ENCODE results near the gene BMAL1. TPM values are rescaled to one million over a fixed set of nuclear protein-coding genes. Genes with fewer than 3 reads are reported as not detected.

The BMAL1 gene
- total RNA-seq, 1 experiment from 2014 or later: 9.3 TPM

- no peaks in the 10 kb centered on the region for H3K36me3 ChIP-seq
- no peak overlapping the region for H3K4me3 ChIP-seq
- no peaks in the 10 kb centered on the region for H3K9me3 ChIP-seq
- DNase-seq: peak; percentile 76
- no peaks in the 10 kb centered on the region for H3K27me3 ChIP-seq
These were observed 61.9 kb downstream of the BMAL1 start for GRCh38 chr11:13339195-13340153.

- Histone ChIP-seq H3K9me3 (no peaks in the 10 kb centered on the region), H3K4me3 (no peak overlapping the region), H3K36me3 (no peaks in the 10 kb centered on the region), H3K27me3 (no peaks in the 10 kb centered on the region)
- DNase-seq: no peak
These were observed 63.4 kb downstream of the BMAL1 start for GRCh38 chr11:13341026-13341425.

GRCh38 chr11:13343067-13343466 lies 65.5 kb downstream of the BMAL1 start:
- H3K27me3 ChIP-seq: no peaks in the 10 kb centered on the region
- H3K9me3 ChIP-seq: no peaks in the 10 kb centered on the region
- DNase-seq: no peak
- no peaks in the 10 kb centered on the region for H3K36me3 ChIP-seq
- no peak overlapping the region for H3K4me3 ChIP-seq

GRCh38 chr11:13343931-13344717 lies 66.5 kb downstream of the BMAL1 start:
- no peak overlapping the region for H3K4me3 ChIP-seq
- peak; percentile 31 for DNase-seq
- H3K9me3 ChIP-seq: no peaks in the 10 kb centered on the region
- H3K36me3 ChIP-seq: no peaks in the 10 kb centered on the region
- no peaks in the 10 kb centered on the region for H3K27me3 ChIP-seq

GRCh38 chr11:13344818-13345217 lies 67.2 kb downstream of the BMAL1 start:
- Histone ChIP-seq H3K27me3 (no peaks in the 10 kb centered on the region), H3K4me3 (no peak overlapping the region), H3K9me3 (no peaks in the 10 kb centered on the region), H3K36me3 (no peaks in the 10 kb centered on the region)
- DNase-seq: no peak

GRCh38 chr11:13346470-13346869 lies 68.9 kb downstream of the BMAL1 start:
- H3K27me3 ChIP-seq: no peaks in the 10 kb centered on the region

GRCh38 chr11:13347901-13348300 lies 70.3 kb downstream of the BMAL1 start:
- no peak for DNase-seq
- Histone ChIP-seq H3K36me3 (no peaks in the 10 kb centered on the region), H3K4me3 (no peak overlapping the region), H3K27me3 (no peaks in the 10 kb centered on the region), H3K9me3 (no peaks in the 10 kb centered on the region)

More at GRCh38 chr11:13346470-13346869, 68.9 kb downstream of the BMAL1 start:
- no peak overlapping the region for H3K4me3 ChIP-seq
- no peak for DNase-seq
- no peaks in the 10 kb centered on the region for H3K9me3 ChIP-seq
- H3K36me3 ChIP-seq: no peaks in the 10 kb centered on the region

GRCh38 chr11:13348305-13348704 lies 70.7 kb downstream of the BMAL1 start:
- no peak for DNase-seq
- Histone ChIP-seq H3K27me3 (no peaks in the 10 kb centered on the region), H3K36me3 (no peaks in the 10 kb centered on the region), H3K9me3 (no peaks in the 10 kb centered on the region), H3K4me3 (no peak overlapping the region)

GRCh38 chr11:13349046-13349445 lies 71.5 kb downstream of the BMAL1 start:
- Histone ChIP-seq H3K36me3 (no peaks in the 10 kb centered on the region), H3K27me3 (no peaks in the 10 kb centered on the region), H3K4me3 (no peak overlapping the region), H3K9me3 (no peaks in the 10 kb centered on the region)
- DNase-seq: no peak

- H3K27me3 ChIP-seq: no peaks in the 10 kb centered on the region
- no peak overlapping the region for H3K4me3 ChIP-seq
- H3K9me3 ChIP-seq: no peaks in the 10 kb centered on the region
- DNase-seq: no peak
- H3K36me3 ChIP-seq: no peaks in the 10 kb centered on the region
These were observed 72.0 kb downstream of the BMAL1 start for GRCh38 chr11:13349581-13349980.

- no peak overlapping the region for H3K4me3 ChIP-seq
- H3K36me3 ChIP-seq: no peaks in the 10 kb centered on the region
- H3K27me3 ChIP-seq: no peaks in the 10 kb centered on the region
- DNase-seq: no peak
- H3K9me3 ChIP-seq: no peaks in the 10 kb centered on the region
These were observed 75.1 kb downstream of the BMAL1 start for GRCh38 chr11:13352711-13353110.

- H3K36me3 ChIP-seq: no peaks in the 10 kb centered on the region
- DNase-seq: no peak
- no peak overlapping the region for H3K4me3 ChIP-seq
- H3K27me3 ChIP-seq: no peaks in the 10 kb centered on the region
- H3K9me3 ChIP-seq: no peaks in the 10 kb centered on the region
These were observed 76.7 kb downstream of the BMAL1 start for GRCh38 chr11:13354335-13354734.

GRCh38 chr11:13355191-13355590 lies 77.6 kb downstream of the BMAL1 start:
- no peak for DNase-seq
- H3K27me3 ChIP-seq: no peaks in the 10 kb centered on the region
- H3K4me3 ChIP-seq: no peak overlapping the region
- H3K9me3 ChIP-seq: no peaks in the 10 kb centered on the region
- H3K36me3 ChIP-seq: no peaks in the 10 kb centered on the region

- DNase-seq: no peak
- Histone ChIP-seq H3K27me3 (no peaks in the 10 kb centered on the region), H3K36me3 (no peaks in the 10 kb centered on the region), H3K4me3 (no peak overlapping the region), H3K9me3 (no peaks in the 10 kb centered on the region)
These were observed 79.6 kb downstream of the BMAL1 start for GRCh38 chr11:13357232-13357631.

- no peaks in the 10 kb centered on the region for H3K27me3 ChIP-seq
- no peak for DNase-seq
- H3K36me3 ChIP-seq: no peaks in the 10 kb centered on the region
- H3K9me3 ChIP-seq: no peaks in the 10 kb centered on the region
- no peak overlapping the region for H3K4me3 ChIP-seq
These were observed 81.1 kb downstream of the BMAL1 start for GRCh38 chr11:13358596-13359270.

GRCh38 chr11:13362596-13363109 lies 85.1 kb downstream of the BMAL1 start:
- no peak for DNase-seq
- Histone ChIP-seq H3K9me3 (no peaks in the 10 kb centered on the region), H3K4me3 (no peak overlapping the region), H3K36me3 (peaks cover 6% of the 10 kb centered on the region), H3K27me3 (no peaks in the 10 kb centered on the region)

- H3K36me3 ChIP-seq: peaks cover 6% of the 10 kb centered on the region
- H3K27me3 ChIP-seq: no peaks in the 10 kb centered on the region
- no peak for DNase-seq
- no peaks in the 10 kb centered on the region for H3K9me3 ChIP-seq
- H3K4me3 ChIP-seq: no peak overlapping the region
These were observed 86.8 kb downstream of the BMAL1 start for GRCh38 chr11:13364388-13364787.

All from MG63 (cell line).